ENCODE data around the gene UMODL1. TPM values are rescaled to one million over a fixed set of nuclear protein-coding genes. Genes with fewer than 3 reads are reported as not detected.
A peak's percentile ranks its signal among the peaks of the same experiment; 100 is the strongest.

The UMODL1 gene
- total and polyA plus RNA-seq, 2 experiments from 2014 or later = 0.15 to 0.47 TPM

DNA sequence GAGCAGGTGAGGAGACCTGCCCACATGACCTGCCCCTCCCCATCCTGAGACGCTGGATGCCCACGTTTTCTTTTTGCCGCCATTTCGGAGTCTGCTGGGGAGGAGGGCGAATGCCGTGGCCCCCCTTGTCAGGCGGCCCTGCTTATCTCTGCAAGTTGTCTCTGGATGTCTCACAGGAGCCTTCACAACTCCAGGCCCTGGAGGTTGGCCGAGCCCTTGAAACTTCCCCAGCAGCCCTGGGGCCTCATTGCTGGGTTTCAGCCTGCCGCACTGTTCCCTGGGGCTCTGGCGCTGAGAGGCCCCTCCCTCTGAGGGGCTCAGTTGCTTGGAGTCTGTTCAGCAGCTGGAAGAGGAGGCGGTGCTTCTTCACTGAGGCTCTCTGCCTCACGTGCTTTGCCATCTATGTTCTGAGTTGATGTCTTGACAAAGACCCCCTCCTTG is 31.2 kb upstream of the UMODL1 start:
- H3K9me3 ChIP-seq (ENCODE audit: low read depth) = no peaks in the 10 kb centered on the region
- TF ChIP-seq EZH2phosphoT487 (IDR thresholded peaks at IDR 0.05; ENCODE audit: low read depth, severe bottlenecking, unreplicated experiment) (no peak), EZH2 (IDR thresholded peaks at IDR 0.05; ENCODE audit: borderline replicate concordance) (no peak)
- TF ChIP-seq, protein P1, sequence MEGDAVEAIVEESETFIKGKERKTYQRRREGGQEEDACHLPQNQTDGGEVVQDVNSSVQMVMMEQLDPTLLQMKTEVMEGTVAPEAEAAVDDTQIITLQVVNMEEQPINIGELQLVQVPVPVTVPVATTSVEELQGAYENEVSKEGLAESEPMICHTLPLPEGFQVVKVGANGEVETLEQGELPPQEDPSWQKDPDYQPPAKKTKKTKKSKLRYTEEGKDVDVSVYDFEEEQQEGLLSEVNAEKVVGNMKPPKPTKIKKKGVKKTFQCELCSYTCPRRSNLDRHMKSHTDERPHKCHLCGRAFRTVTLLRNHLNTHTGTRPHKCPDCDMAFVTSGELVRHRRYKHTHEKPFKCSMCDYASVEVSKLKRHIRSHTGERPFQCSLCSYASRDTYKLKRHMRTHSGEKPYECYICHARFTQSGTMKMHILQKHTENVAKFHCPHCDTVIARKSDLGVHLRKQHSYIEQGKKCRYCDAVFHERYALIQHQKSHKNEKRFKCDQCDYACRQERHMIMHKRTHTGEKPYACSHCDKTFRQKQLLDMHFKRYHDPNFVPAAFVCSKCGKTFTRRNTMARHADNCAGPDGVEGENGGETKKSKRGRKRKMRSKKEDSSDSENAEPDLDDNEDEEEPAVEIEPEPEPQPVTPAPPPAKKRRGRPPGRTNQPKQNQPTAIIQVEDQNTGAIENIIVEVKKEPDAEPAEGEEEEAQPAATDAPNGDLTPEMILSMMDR (IDR thresholded peaks at IDR 0.05; ENCODE audit: poor library complexity) = no peak
- no peak overlapping the region for H3K4me3 ChIP-seq
- 58% methylated on average over 12 of the region's 12 CpGs for WGBS (ENCODE audit: low lambda C conversion rate, missing lambda C conversion rate)
- H3K4me2 ChIP-seq = peak overlapping the region; percentile 47
- H3K79me2 ChIP-seq = no peaks in the 10 kb centered on the region
- no peak overlapping the region for H2AFZ ChIP-seq
- H3K4me1 ChIP-seq (ENCODE audit: insufficient read depth) = peaks cover 23% of the 10 kb centered on the region
- peak overlapping the region; percentile 92 for H3K27ac ChIP-seq
- H3K36me3 ChIP-seq (replicated peaks; ENCODE audit: insufficient read depth, low read depth) = no peaks in the 10 kb centered on the region
- no peaks in the 10 kb centered on the region for H4K20me1 ChIP-seq (ENCODE audit: insufficient read depth, poor library complexity, severe bottlenecking)
- no peaks in the 10 kb centered on the region for H3K9me2 ChIP-seq (replicated peaks; ENCODE audit: insufficient read depth)
- DNase-seq (ENCODE audit: low spot score) = peak; percentile 76
- no peaks in the 10 kb centered on the region for H3K27me3 ChIP-seq

GRCh38 chr21:42040411-42041180 is 30.5 kb upstream of the UMODL1 start:
- peaks cover 23% of the 10 kb centered on the region for H3K4me1 ChIP-seq (ENCODE audit: insufficient read depth)
- TF ChIP-seq EZH2phosphoT487 (IDR thresholded peaks at IDR 0.05; ENCODE audit: low read depth, severe bottlenecking, unreplicated experiment) = no peak
- TF ChIP-seq EZH2 (IDR thresholded peaks at IDR 0.05; ENCODE audit: borderline replicate concordance) = no peak
- TF ChIP-seq, protein P1 (IDR thresholded peaks at IDR 0.05; ENCODE audit: poor library complexity) = no peak
- peak overlapping the region; percentile 92 for H3K27ac ChIP-seq
- H3K4me2 ChIP-seq = peak overlapping the region; percentile 47
- H3K9me2 ChIP-seq (replicated peaks; ENCODE audit: insufficient read depth) = no peaks in the 10 kb centered on the region
- no peaks in the 10 kb centered on the region for H3K27me3 ChIP-seq
- H3K36me3 ChIP-seq (replicated peaks; ENCODE audit: insufficient read depth, low read depth) = no peaks in the 10 kb centered on the region
- H3K79me2 ChIP-seq = no peaks in the 10 kb centered on the region
- H3K9me3 ChIP-seq (ENCODE audit: low read depth) = no peaks in the 10 kb centered on the region
- 83% methylated on average over 18 of the region's 18 CpGs for WGBS (ENCODE audit: low lambda C conversion rate, missing lambda C conversion rate)
- DNase-seq (ENCODE audit: low spot score) = peak; percentile 64
- no peak overlapping the region for H3K4me3 ChIP-seq
- H2AFZ ChIP-seq = no peak overlapping the region
- no peaks in the 10 kb centered on the region for H4K20me1 ChIP-seq (ENCODE audit: insufficient read depth, poor library complexity, severe bottlenecking)

- 94% methylated on average over 7 of the region's 7 CpGs for WGBS (ENCODE audit: low lambda C conversion rate, missing lambda C conversion rate)
- no peaks in the 10 kb centered on the region for H3K9me2 ChIP-seq (replicated peaks; ENCODE audit: insufficient read depth)
- H3K9me3 ChIP-seq (ENCODE audit: low read depth) = no peaks in the 10 kb centered on the region
- no peaks in the 10 kb centered on the region for H3K36me3 ChIP-seq (replicated peaks; ENCODE audit: insufficient read depth, low read depth)
- no peak overlapping the region for H3K4me2 ChIP-seq
- peaks cover 23% of the 10 kb centered on the region for H3K4me1 ChIP-seq (ENCODE audit: insufficient read depth)
- TF ChIP-seq EZH2phosphoT487 (IDR thresholded peaks at IDR 0.05; ENCODE audit: low read depth, severe bottlenecking, unreplicated experiment) (no peak), EZH2 (IDR thresholded peaks at IDR 0.05; ENCODE audit: borderline replicate concordance) (no peak)
- TF ChIP-seq, protein P1 (IDR thresholded peaks at IDR 0.05; ENCODE audit: poor library complexity) = no peak
- H4K20me1 ChIP-seq (ENCODE audit: insufficient read depth, poor library complexity, severe bottlenecking) = no peaks in the 10 kb centered on the region
- no peak for DNase-seq (ENCODE audit: low spot score)
- H3K79me2 ChIP-seq = no peaks in the 10 kb centered on the region
- H2AFZ ChIP-seq = no peak overlapping the region
- no peaks in the 10 kb centered on the region for H3K27me3 ChIP-seq
- H3K27ac ChIP-seq = peak overlapping the region; percentile 68
- no peak overlapping the region for H3K4me3 ChIP-seq
Observed at GRCh38 chr21:42041246-42041645, 29.9 kb upstream of the UMODL1 start.
